Endothelial cell of umbilical vein (primary cell): ENCODE measurements around the gene SLC5A11.

Experiments used
- EZH2 ChIP-seq: IDR thresholded peaks from 2 replicates; pipeline ENCODE4 v1.6.1; 2012; ENCODE audit warnings: borderline replicate concordance, low read depth, mild to moderate bottlenecking, moderate library complexity, low read length, inconsistent platforms; ENCODE audit not compliant: severe bottlenecking
- MYC ChIP-seq: IDR thresholded peaks from one replicate; pipeline ENCODE4 v1.6.1; 2011; ENCODE audit warnings: mild to moderate bottlenecking, low read depth, low read length
- POLR2A ChIP-seq: IDR thresholded peaks from 2 replicates; pipeline ENCODE4 v1.6.1; 2012; ENCODE audit warnings: low read depth, mild to moderate bottlenecking, control low read depth, low read length
- TF ChIP-seq, protein P1 (sequence below), 2 donors: IDR thresholded peaks; 1 replicate in 1 of 2; 2 replicates in 1 of 2; pipeline ENCODE4 v1.5.1; 2011; ENCODE audit warnings: low read length in 2 of 2, mild to moderate bottlenecking in 2 of 2, moderate library complexity in 2 of 2, control low read depth in 1 of 2, inconsistent platforms in 1 of 2, low read depth in 1 of 2; ENCODE audit not compliant: insufficient read depth in 1 of 2; ENCODE audit errors: extremely low read depth in 1 of 2

GRCh38 chr16:24921229-24921628, 75.5 kb downstream of the SLC5A11 start:
- TF ChIP-seq, protein P1, sequence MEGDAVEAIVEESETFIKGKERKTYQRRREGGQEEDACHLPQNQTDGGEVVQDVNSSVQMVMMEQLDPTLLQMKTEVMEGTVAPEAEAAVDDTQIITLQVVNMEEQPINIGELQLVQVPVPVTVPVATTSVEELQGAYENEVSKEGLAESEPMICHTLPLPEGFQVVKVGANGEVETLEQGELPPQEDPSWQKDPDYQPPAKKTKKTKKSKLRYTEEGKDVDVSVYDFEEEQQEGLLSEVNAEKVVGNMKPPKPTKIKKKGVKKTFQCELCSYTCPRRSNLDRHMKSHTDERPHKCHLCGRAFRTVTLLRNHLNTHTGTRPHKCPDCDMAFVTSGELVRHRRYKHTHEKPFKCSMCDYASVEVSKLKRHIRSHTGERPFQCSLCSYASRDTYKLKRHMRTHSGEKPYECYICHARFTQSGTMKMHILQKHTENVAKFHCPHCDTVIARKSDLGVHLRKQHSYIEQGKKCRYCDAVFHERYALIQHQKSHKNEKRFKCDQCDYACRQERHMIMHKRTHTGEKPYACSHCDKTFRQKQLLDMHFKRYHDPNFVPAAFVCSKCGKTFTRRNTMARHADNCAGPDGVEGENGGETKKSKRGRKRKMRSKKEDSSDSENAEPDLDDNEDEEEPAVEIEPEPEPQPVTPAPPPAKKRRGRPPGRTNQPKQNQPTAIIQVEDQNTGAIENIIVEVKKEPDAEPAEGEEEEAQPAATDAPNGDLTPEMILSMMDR (IDR thresholded peaks at IDR 0.05; ENCODE audit: extremely low read depth in 1 of 2, insufficient read depth in 1 of 2, low read depth in 1 of 2, low read length in 2 of 2), result no peak
- TF ChIP-seq POLR2A (no peak), EZH2 (no peak), MYC (no peak)
